ENCODE results near the gene TRAPPC10. TPM values are rescaled to one million over a fixed set of nuclear protein-coding genes. Genes with fewer than 3 reads are reported as not detected.

Gene TRAPPC10
- total RNA-seq, 1 experiment from 2014 or later, result 32.9 TPM

GRCh38 chr21:44052071-44052829, 40.1 kb downstream of the TRAPPC10 start:
- H2BK15ac ChIP-seq (ENCODE audit: low read depth, low read length), result no peak overlapping the region
- no peak overlapping the region for H2AFZ ChIP-seq (ENCODE audit: low read length)
- H2BK12ac ChIP-seq (ENCODE audit: insufficient read length, low read depth, low read length), result no peak overlapping the region
- H4K20me1 ChIP-seq (ENCODE audit: control insufficient read depth, insufficient read depth, insufficient read length), result peaks cover 4% of the 10 kb centered on the region
- H3K79me2 ChIP-seq (ENCODE audit: insufficient read depth, low read length), result peaks cover 1% of the 10 kb centered on the region; the same call in 1 of the 2 replicates
- DNase-seq, result no peak
- TF ChIP-seq CTCF (conservative IDR thresholded peaks at IDR 0.05), result no peak
- Mint-ChIP-seq H3K4me1 (no peaks in the 10 kb centered on the region), H3K27me3 (ENCODE audit: low read depth) (no peaks in the 10 kb centered on the region), H3K9me3 (no peaks in the 10 kb centered on the region), H3K36me3 (ENCODE audit: insufficient read depth in 1 of 3, low read depth in 3 of 3) (peaks cover 3 to 26% (median 23%) of the 10 kb centered on the region in 3 experiments; a peak in 6 of 7 replicates), H3K27ac (peak overlapping the region in 2 of 3 experiments; percentile 24 to 40; a peak in 2 of 7 replicates), H3K4me3 (no peak overlapping the region)
- no peaks in the 10 kb centered on the region for H3K27me3 ChIP-seq (ENCODE audit: insufficient read depth, low read length)
- no peaks in the 10 kb centered on the region for H3K23me2 ChIP-seq (ENCODE audit: insufficient read length, low read depth, low read length, poor library complexity, severe bottlenecking)
- H3K14ac ChIP-seq (ENCODE audit: insufficient read depth, low read length), result no peak overlapping the region
- no peak overlapping the region for H3K4ac ChIP-seq (ENCODE audit: low read depth, low read length)
- no peak overlapping the region for H2AK5ac ChIP-seq (ENCODE audit: insufficient read length, low read length)
- H4K8ac ChIP-seq (replicated peaks; ENCODE audit: insufficient read length, low read depth, low read length), result no peak overlapping the region
- H3K4me2 ChIP-seq (ENCODE audit: insufficient read depth, insufficient read length, low read length), result no peak overlapping the region
- H4K5ac ChIP-seq (ENCODE audit: insufficient read length, low read depth, low read length), result no peak overlapping the region
- no peak overlapping the region for H3K23ac ChIP-seq (ENCODE audit: insufficient read length, low read depth, low read length)
- no peak overlapping the region for H2BK20ac ChIP-seq (ENCODE audit: low read depth, low read length, poor library complexity, severe bottlenecking)
- no peak overlapping the region for H3K56ac ChIP-seq (ENCODE audit: insufficient read length, low read depth, low read length)
- no peaks in the 10 kb centered on the region for H3K4me1 ChIP-seq (ENCODE audit: insufficient read depth, low read length)
- WGBS (ENCODE audit: extremely low coverage, insufficient read length, low lambda C conversion rate), result no CpG with 5 or more reads among the region's 14 CpGs
- no peaks in the 10 kb centered on the region for H3K79me1 ChIP-seq (ENCODE audit: insufficient read depth, low read depth, low read length, poor library complexity, severe bottlenecking)
- H3K27ac ChIP-seq (ENCODE audit: insufficient read length, low read depth, low read length), result no peak overlapping the region
- no peak overlapping the region for H3K9ac ChIP-seq (ENCODE audit: extremely low read depth, insufficient read length, low read length)
- H2BK5ac ChIP-seq (ENCODE audit: insufficient read length, low read length), result no peak overlapping the region
- no peak overlapping the region for H4K91ac ChIP-seq (ENCODE audit: insufficient read length, low read depth, low read length)
- no peak overlapping the region for H3T11ph ChIP-seq (ENCODE audit: low read length)
- H3K18ac ChIP-seq (ENCODE audit: insufficient read length, low read depth, low read length), result no peak overlapping the region
- no peaks in the 10 kb centered on the region for H3K9me3 ChIP-seq (ENCODE audit: control insufficient read depth, low read depth, low read length)
- no peak overlapping the region for H2BK120ac ChIP-seq (ENCODE audit: low read depth, low read length, poor library complexity, severe bottlenecking)

Measured in H9 (cell line).